Esophagus squamous epithelium (tissue), 4 donors: ENCODE results near the gene ADCY5.

Source experiments
- CTCF ChIP-seq, 6 experiments: fragments of 450-650 bp in 4 of 6; fragments of 200-600 bp in 2 of 6; sonication (generic) in 2 of 6; IDR thresholded peaks; one replicate each; pipeline ENCODE4 v1.5.1; 2016 to 2019; ENCODE audit warnings: antibody characterized with exemption in 6 of 6, mild to moderate bottlenecking in 4 of 6, moderate library complexity in 4 of 6
- POLR2A ChIP-seq, 4 donors: fragments of 450-650 bp; IDR thresholded peaks; one replicate each; pipeline ENCODE4 v1.6.1; 2017; ENCODE audit warnings: antibody characterized with exemption in 4 of 4, mild to moderate bottlenecking in 4 of 4, moderate library complexity in 3 of 4

- TF ChIP-seq CTCF (IDR thresholded peaks at IDR 0.05) (no peak), POLR2A (IDR thresholded peaks at IDR 0.05) (no peak)
Observed at GRCh38 chr3:123298903-123299302, 150.0 kb downstream of the ADCY5 start.
